Mucosa of rectum (tissue), 2 donors: ENCODE data around the gene PPP1R12B.
"Not testable (repeated sequence)": the region's sequence is repeated elsewhere in the genome, so short reads cannot be mapped to it uniquely, and the experiment has no call there.

Source experiments
- H3K27ac ChIP-seq, 2 donors: one replicate each; pipeline ENCODE4 v1.7.0; 2013; ENCODE audit warnings: inconsistent platforms in 2 of 2, low read depth in 2 of 2, low read length in 2 of 2
- H3K27me3 ChIP-seq, 2 donors: one replicate each; pipeline ENCODE4 v1.7.0; 2013; ENCODE audit warnings: low read length in 2 of 2; ENCODE audit not compliant: control insufficient read depth in 2 of 2, insufficient read depth in 2 of 2
- H3K36me3 ChIP-seq, 2 donors: one replicate each; pipeline ENCODE4 v1.7.0; 2013; ENCODE audit warnings: low read length in 2 of 2; ENCODE audit not compliant: control insufficient read depth in 2 of 2, insufficient read depth in 2 of 2
- H3K4me1 ChIP-seq, 2 donors: one replicate each; pipeline ENCODE4 v1.7.0; 2013; ENCODE audit warnings: low read length in 2 of 2, mild to moderate bottlenecking in 1 of 2; ENCODE audit not compliant: control insufficient read depth in 2 of 2, insufficient read depth in 2 of 2
- H3K4me3 ChIP-seq, 2 donors: one replicate each; pipeline ENCODE4 v1.7.0; 2013; ENCODE audit warnings: low read length in 2 of 2
- H3K9ac ChIP-seq, 2 donors: one replicate each; pipeline ENCODE4 v1.7.0; 2013; ENCODE audit warnings: low read length in 2 of 2, low read depth in 1 of 2, mild to moderate bottlenecking in 1 of 2
- H3K9me3 ChIP-seq, 2 donors: one replicate each; pipeline ENCODE4 v1.7.0; 2013; ENCODE audit warnings: low read length in 2 of 2; ENCODE audit not compliant: control insufficient read depth in 2 of 2
- donor health status: healthy.
- donor health status: Normal muscosa, but diverticular disease.

PPP1R12B gene

GRCh38 chr1:202597090-202597761 is 248.7 kb downstream of the PPP1R12B start:
- Histone ChIP-seq H3K9ac (no peak overlapping the region), H3K4me1 (no peaks in the 10 kb centered on the region), H3K27me3 (no peaks in the 10 kb centered on the region), H3K36me3 (peaks cover 13 to 14% of the 10 kb centered on the region in 2 donors), H3K27ac (no peak overlapping the region), H3K4me3 (no peak overlapping the region), H3K9me3 (no peaks in the 10 kb centered on the region)

GRCh38 chr1:202599669-202600431 is 251.4 kb downstream of the PPP1R12B start:
- Histone ChIP-seq H3K27me3 (no peaks in the 10 kb centered on the region), H3K36me3 (peaks cover 10 to 14% of the 10 kb centered on the region in 2 donors), H3K9ac (no peak overlapping the region), H3K4me3 (no peak overlapping the region), H3K27ac (peak overlapping the region in 1 of 2 donors; percentile 1), H3K4me1 (no peaks in the 10 kb centered on the region), H3K9me3 (no peaks in the 10 kb centered on the region)

GRCh38 chr1:202600432-202601041 is 252.0 kb downstream of the PPP1R12B start:
- Histone ChIP-seq H3K9me3 (no peaks in the 10 kb centered on the region), H3K27me3 (no peaks in the 10 kb centered on the region), H3K4me1 (no peaks in the 10 kb centered on the region), H3K27ac (no peak overlapping the region), H3K4me3 (no peak overlapping the region), H3K9ac (no peak overlapping the region), H3K36me3 (peaks cover 10 to 14% of the 10 kb centered on the region in 2 donors)

GRCh38 chr1:202603435-202603834 is 254.9 kb downstream of the PPP1R12B start:
- peaks cover 8 to 9% of the 10 kb centered on the region in 2 donors for H3K36me3 ChIP-seq
- H3K4me1 ChIP-seq: no peaks in the 10 kb centered on the region
- no peak overlapping the region for H3K4me3 ChIP-seq
- no peaks in the 10 kb centered on the region for H3K27me3 ChIP-seq
- H3K27ac ChIP-seq: no peak overlapping the region
- H3K9me3 ChIP-seq: no peaks in the 10 kb centered on the region
- no peak overlapping the region for H3K9ac ChIP-seq

- Histone ChIP-seq H3K27me3 (no peaks in the 10 kb centered on the region), H3K4me3 (no peak overlapping the region), H3K27ac (no peak overlapping the region), H3K9me3 (no peaks in the 10 kb centered on the region), H3K4me1 (no peaks in the 10 kb centered on the region), H3K36me3 (peaks cover 4 to 8% of the 10 kb centered on the region in 2 donors), H3K9ac (no peak overlapping the region)
Observed at GRCh38 chr1:202605515-202605914, 257.0 kb downstream of the PPP1R12B start.

GRCh38 chr1:202612036-202612435 is 263.5 kb downstream of the PPP1R12B start:
- not testable (repeated sequence) for H3K9me3 ChIP-seq, H3K36me3 ChIP-seq, H3K4me3 ChIP-seq, H3K9ac ChIP-seq, H3K27me3 ChIP-seq, H3K27ac ChIP-seq
- peaks cover 11 to 15% of the 10 kb centered on the region in 2 donors for H3K4me1 ChIP-seq

- peaks cover 11 to 15% of the 10 kb centered on the region in 2 donors for H3K4me1 ChIP-seq
Observed at GRCh38 chr1:202613571-202613970, 265.1 kb downstream of the PPP1R12B start.

GRCh38 chr1:202614363-202615207 is 266.1 kb downstream of the PPP1R12B start:
- H3K9ac ChIP-seq, H3K36me3 ChIP-seq, H3K9me3 ChIP-seq, H3K4me3 ChIP-seq, H3K27me3 ChIP-seq: not testable (repeated sequence)
- Histone ChIP-seq H3K4me1 (peaks cover 11 to 15% of the 10 kb centered on the region in 2 donors), H3K27ac (peak overlapping the region in 1 of 2 donors; percentile 48)

More at GRCh38 chr1:202613571-202613970, 265.1 kb downstream of the PPP1R12B start:
- Histone ChIP-seq H3K4me3 (no peak overlapping the region), H3K9me3 (no peaks in the 10 kb centered on the region), H3K9ac (no peak overlapping the region), H3K36me3 (no peaks in the 10 kb centered on the region), H3K27ac (no peak overlapping the region), H3K27me3 (no peaks in the 10 kb centered on the region)

GRCh38 chr1:202615208-202615500 is 266.7 kb downstream of the PPP1R12B start:
- peak overlapping the region; percentile 6 to 48 for H3K27ac ChIP-seq
- not testable (repeated sequence) for H3K27me3 ChIP-seq, H3K4me3 ChIP-seq, H3K9ac ChIP-seq, H3K36me3 ChIP-seq, H3K9me3 ChIP-seq
- H3K4me1 ChIP-seq: peaks cover 11 to 15% of the 10 kb centered on the region in 2 donors
